ENCODE data around the gene OTOP2. TPM values are rescaled to one million over a fixed set of nuclear protein-coding genes. Genes with fewer than 3 reads are reported as not detected.

The OTOP2 gene
- total RNA-seq, 4 donors from 2014 or later: 3.4 to 99.1 (median 62.6) TPM

- Histone ChIP-seq H3K27ac (peak overlapping the region; percentile 60 to 77 (median 74)), H3K4me1 (peaks cover 0 to 26% (median 20%) of the 10 kb centered on the region in 4 donors), H3K9me3 (no peaks in the 10 kb centered on the region), H3K27me3 (peaks cover 36% of the 10 kb centered on the region), H3K36me3 (no peaks in the 10 kb centered on the region), H3K4me3 (peak overlapping the region; percentile 37 to 76 (median 60))
- intact Hi-C loops (cut with DNase I; ENCODE audit: low total_unique reads) (no loop called here), in situ Hi-C loops (cut with MboI; ENCODE audit: low pct_ligation_motif_present in 1 of 4, low pct_unique_long_range_greater_than_20kb in 1 of 4, low sequenced_read_pairs in 3 of 4) (loop anchor here in 1 of 4 donors (25.0 kb wide), 1 partner anchor 216 kb away; the partner anchor contains the start of gene SUMO2)
- TF ChIP-seq POLR2AphosphoS5 (IDR thresholded peaks at IDR 0.05) (no peak), CTCF (IDR thresholded peaks at IDR 0.05) (no peak)
- 42% methylated on average over 7 of the region's 9 CpGs; no CpG with 5 or more reads in 1 of the 2 donors for WGBS, 2 donors (ENCODE audit: low coverage in 1 of 2)
- DNase-seq: no peak
Observed at GRCh38 chr17:74971842-74972106, 47.7 kb downstream of the OTOP2 start.

DNA sequence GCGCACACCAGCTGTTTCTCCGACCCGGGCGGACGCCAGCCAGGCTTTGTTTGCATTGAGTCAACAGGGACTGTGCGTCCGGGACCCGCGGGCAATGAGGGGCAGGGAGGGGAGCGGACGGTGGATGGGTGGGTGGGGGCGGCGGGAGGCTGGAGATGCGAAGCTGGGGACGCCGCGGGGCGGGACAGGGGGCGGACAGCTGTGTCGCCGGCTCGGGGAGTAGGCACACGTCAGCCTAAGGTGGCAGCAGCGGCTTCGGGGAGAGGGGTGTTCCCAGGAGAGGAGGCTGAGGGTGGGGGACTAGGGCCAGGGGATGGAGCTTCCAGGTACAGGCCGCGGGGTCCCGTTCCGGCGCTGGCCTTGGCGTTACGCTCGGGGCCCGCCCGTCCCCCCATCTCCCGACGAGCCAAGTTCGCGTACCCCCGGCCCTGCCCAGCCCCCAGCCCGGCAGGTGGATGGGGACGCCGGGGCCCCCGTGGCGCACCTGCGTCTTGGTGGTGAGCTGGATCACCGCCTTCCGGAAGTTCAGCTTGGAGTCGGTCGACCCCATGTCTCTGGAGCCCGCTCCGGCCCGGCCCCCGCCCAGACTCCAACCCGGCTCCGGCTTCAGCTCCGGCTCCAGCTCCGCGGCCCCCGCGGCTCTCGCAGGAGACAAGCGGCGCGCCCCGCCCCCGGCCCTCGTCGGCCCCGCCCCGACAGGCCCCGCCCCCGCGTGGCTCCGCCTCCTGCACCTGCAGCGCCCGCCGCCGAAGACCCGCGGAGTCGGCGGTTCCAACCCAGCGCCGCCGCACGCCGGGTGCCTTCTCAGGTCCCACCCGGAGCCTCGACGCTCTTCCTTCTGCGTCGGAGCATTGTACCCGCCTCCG, 48.3 kb downstream of the OTOP2 start, which contains the start of gene HID1:
TSS of gene HID1 (minus strand) at position 653 of the 866 bp plus-strand sequence. CDS start at position 550, 103 bp downstream.
- Histone ChIP-seq H3K4me1 (peaks cover 0 to 26% (median 20%) of the 10 kb centered on the region in 4 donors), H3K27me3 (peaks cover 36% of the 10 kb centered on the region), H3K36me3 (no peaks in the 10 kb centered on the region), H3K27ac (peak within 1 kb of the TSS; percentile 60 to 77 (median 74)), H3K4me3 (peak within 1 kb of the TSS; percentile 37 to 76 (median 60)), H3K9me3 (no peaks in the 10 kb centered on the region)
- TF ChIP-seq POLR2A (IDR thresholded peaks at IDR 0.05) (peak; percentile 59), POLR2AphosphoS5 (IDR thresholded peaks at IDR 0.05) (peak in 1 of 3 donors; percentile 34), CTCF (IDR thresholded peaks at IDR 0.05) (no peak)
- 2% methylated on average over 48 of the region's 95 CpGs; no CpG with 5 or more reads in 1 of the 2 donors for WGBS, 2 donors (ENCODE audit: low coverage in 1 of 2)
- DNase-seq: peak; percentile 84
- intact Hi-C loops (cut with DNase I; ENCODE audit: low total_unique reads) (no loop called here), in situ Hi-C loops (cut with MboI; ENCODE audit: low pct_ligation_motif_present in 1 of 4, low pct_unique_long_range_greater_than_20kb in 1 of 4, low sequenced_read_pairs in 3 of 4) (loop anchor here in 1 of 4 donors (25.0 kb wide), 1 partner anchor 215 kb away; the partner anchor contains the start of gene SUMO2)

DNA sequence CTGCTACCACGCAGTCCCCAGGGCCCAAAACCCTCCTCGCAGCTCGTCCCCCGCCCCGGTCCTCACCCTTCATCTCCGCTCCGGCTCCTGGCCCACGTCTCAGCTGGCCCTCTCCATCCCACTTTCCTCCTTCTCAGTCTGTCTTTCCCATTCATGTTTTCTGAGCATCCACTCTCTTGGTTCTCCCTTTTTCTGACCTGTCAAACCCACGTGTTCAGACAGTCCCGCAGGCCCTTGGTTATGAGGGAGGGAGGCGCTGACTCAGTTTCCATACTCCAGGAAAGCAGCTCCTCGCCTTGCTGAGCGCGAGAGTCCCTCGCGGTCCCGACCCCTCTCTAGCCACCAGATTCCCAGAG, 48.9 kb downstream of the OTOP2 start:
- H3K4me3 ChIP-seq: peak overlapping the region in 3 of 4 donors; percentile 37 to 76 (median 71)
- TF ChIP-seq POLR2A (IDR thresholded peaks at IDR 0.05): no peak
- no peak for TF ChIP-seq EP300 (IDR thresholded peaks at IDR 0.05; ENCODE audit: low read depth)
- no peak for TF ChIP-seq POLR2AphosphoS5 (IDR thresholded peaks at IDR 0.05)
- TF ChIP-seq CTCF (IDR thresholded peaks at IDR 0.05): no peak
- H3K27ac ChIP-seq: peak overlapping the region in 3 of 4 donors; percentile 74 to 77 (median 74)
- intact Hi-C loops (cut with DNase I; ENCODE audit: low total_unique reads): no loop called here
- H3K27me3 ChIP-seq: peaks cover 36% of the 10 kb centered on the region
- WGBS, 2 donors (ENCODE audit: low coverage in 1 of 2): 27% methylated on average over 17 of the region's 17 CpGs; no CpG with 5 or more reads in 1 of the 2 donors
- H3K36me3 ChIP-seq: no peaks in the 10 kb centered on the region
- no peaks in the 10 kb centered on the region for H3K9me3 ChIP-seq
- in situ Hi-C loops (cut with MboI; ENCODE audit: low pct_ligation_motif_present in 1 of 4, low pct_unique_long_range_greater_than_20kb in 1 of 4, low sequenced_read_pairs in 3 of 4): loop anchor here in 1 of 4 donors (25.0 kb wide), 1 partner anchor 214 kb away; the partner anchor contains the start of gene SUMO2
- no peak for DNase-seq
- peaks cover 0 to 26% (median 20%) of the 10 kb centered on the region in 4 donors for H3K4me1 ChIP-seq

GRCh38 chr17:74975943-74976342, 51.9 kb downstream of the OTOP2 start:
- peaks cover 33% of the 10 kb centered on the region for H3K27me3 ChIP-seq
- H3K27ac ChIP-seq: no peak overlapping the region
- peaks cover 0 to 18% (median 15%) of the 10 kb centered on the region in 4 donors for H3K4me1 ChIP-seq
- no peaks in the 10 kb centered on the region for H3K36me3 ChIP-seq
- no peak for DNase-seq
- TF ChIP-seq CTCF (IDR thresholded peaks at IDR 0.05) (no peak), POLR2A (IDR thresholded peaks at IDR 0.05) (no peak), POLR2AphosphoS5 (IDR thresholded peaks at IDR 0.05) (no peak), EP300 (IDR thresholded peaks at IDR 0.05; ENCODE audit: low read depth) (no peak)
- in situ Hi-C loops (cut with MboI; ENCODE audit: low pct_ligation_motif_present in 1 of 4, low pct_unique_long_range_greater_than_20kb in 1 of 4, low sequenced_read_pairs in 3 of 4): no loop called here
- no peaks in the 10 kb centered on the region for H3K9me3 ChIP-seq
- intact Hi-C loops (cut with DNase I; ENCODE audit: low total_unique reads): no loop called here
- 79 to 92% methylated on average over 2 to 4 of the region's 4 CpGs for WGBS, 2 donors (ENCODE audit: low coverage in 1 of 2)
- H3K4me3 ChIP-seq: no peak overlapping the region

Data from transverse colon (tissue), 4 donors.